HG02884 (cell line): Measurements from ENCODE around the gene ALKBH7.
"Not testable (repeated sequence)": the region's sequence is repeated elsewhere in the genome, so short reads cannot be mapped to it uniquely, and the experiment has no call there.

Experiments used
- ATAC-seq: cut with Tn5 transposase; IDR thresholded peaks from one replicate; pipeline ENCODE4 v1.9.1; 2021; ENCODE audit warnings: mild to moderate bottlenecking, moderate library complexity; ENCODE audit not compliant: unreplicated experiment

ALKBH7 gene

GRCh38 chr19:6396305-6396704 is 23.7 kb downstream of the ALKBH7 start:
- no peak for ATAC-seq

DNA sequence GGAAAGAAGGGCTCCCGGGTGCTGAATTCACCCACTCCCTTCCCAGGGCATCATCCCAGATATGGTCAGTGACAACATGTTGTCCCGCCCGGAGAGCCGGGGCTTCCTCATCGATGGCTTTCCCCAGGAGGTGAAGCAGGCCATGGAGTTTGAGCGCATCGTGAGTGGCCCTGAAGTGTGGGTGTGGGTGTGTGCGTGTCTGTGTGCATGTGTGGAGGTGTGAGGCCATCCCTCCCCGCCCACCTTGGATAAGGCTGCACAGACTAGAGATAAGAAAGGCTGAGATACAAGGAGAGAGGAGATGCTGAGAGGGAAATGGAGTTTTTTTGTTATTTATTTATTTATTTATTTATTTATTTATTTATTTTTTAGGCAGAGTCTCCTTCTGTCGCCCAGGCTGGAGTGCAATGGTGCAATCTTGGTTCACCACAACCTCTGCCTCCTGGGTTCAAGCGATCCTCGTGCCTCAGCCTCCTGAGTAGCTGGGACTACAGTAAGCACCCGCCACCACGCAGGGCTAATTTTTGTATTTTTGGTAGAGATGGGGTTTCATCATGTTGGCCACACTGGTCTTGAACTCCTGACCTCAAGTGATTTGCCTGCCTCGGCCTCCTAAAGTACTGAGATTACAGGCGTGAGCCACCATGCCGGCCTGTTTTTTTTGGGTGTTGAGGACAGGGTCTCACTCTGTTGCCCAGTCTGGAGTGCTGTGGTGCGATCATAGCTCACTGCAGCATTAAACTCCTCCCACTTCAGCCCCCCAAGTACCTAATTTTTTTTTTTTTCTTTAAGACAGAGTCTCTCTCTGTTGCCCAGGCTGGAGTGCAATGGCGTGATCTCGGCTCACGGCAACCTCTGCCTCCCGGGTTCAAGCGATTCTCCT is 27.7 kb downstream of the ALKBH7 start:
- not testable (repeated sequence) for ATAC-seq

DNA sequence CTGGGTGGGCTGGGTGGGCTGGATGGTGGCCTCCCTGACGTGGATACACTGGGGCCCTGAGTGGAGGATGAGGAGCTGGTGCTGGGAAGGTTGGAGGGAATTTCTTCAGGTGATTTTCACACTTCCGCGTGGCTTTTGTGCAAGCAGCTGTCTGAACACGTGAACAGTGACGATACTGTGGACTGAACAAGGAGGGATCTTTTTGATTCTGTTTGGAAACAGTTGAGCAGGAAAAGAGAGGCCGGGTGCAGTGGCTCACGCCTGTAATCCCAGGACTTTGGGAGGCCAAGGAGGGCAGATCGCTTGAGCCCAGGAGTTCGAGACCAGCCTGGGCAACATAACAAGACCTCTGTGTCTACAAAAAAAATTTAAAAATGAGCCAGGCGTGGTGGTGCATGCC is 29.5 kb downstream of the ALKBH7 start:
- ATAC-seq = no peak

GRCh38 chr19:6402837-6403608 is 30.4 kb downstream of the ALKBH7 start:
- ATAC-seq = no peak

GRCh38 chr19:6406401-6406800 is 33.8 kb downstream of the ALKBH7 start:
- ATAC-seq = no peak

GRCh38 chr19:6409346-6409745 is 36.8 kb downstream of the ALKBH7 start:
- no peak for ATAC-seq

DNA sequence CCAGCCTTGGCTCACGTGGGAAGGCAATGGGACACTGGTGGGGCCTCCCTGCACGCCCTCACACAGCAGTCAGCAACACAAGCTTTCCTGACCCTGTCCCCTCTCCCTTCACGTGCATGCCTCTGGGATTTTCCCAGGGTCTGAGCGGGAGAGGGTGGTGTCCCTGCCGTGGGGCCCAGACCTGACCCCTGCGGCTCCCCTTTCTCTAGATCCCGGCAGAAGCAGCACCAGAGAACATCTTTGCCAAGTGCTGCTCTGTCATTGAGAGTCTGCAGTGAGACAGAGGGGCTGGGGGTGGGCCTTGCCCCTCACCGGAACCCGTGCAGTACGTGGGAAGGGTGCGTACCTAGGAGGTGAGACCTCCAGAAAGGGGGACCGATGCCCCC is 39.5 kb downstream of the ALKBH7 start:
- no peak for ATAC-seq

GRCh38 chr19:6412447-6413091 is 40.0 kb downstream of the ALKBH7 start:
- no peak for ATAC-seq

DNA sequence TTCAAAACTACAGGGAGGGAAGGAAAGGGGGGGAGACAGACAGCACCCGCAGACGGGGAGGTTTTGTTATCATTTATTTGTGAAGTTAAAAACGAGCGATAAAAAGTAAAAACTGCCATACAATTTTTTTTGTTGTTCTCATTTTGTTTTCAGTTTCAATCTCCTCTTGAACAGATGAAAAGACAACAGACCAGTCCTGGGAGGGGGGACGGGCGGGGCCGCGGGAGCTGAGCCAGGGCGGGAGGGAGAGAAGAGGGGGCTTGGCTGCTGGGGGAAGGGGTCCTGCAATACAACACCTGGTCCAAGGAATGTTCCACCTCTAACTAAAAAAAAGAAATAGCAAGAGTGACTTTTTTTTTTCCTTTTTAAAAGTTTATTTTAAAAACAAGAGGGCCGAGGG is 40.7 kb downstream of the ALKBH7 start:
- no peak for ATAC-seq

GRCh38 chr19:6413721-6414643 is 41.4 kb downstream of the ALKBH7 start:
- ATAC-seq = no peak

GRCh38 chr19:6414793-6415590 is 42.4 kb downstream of the ALKBH7 start:
- no peak for ATAC-seq

GRCh38 chr19:6415591-6416190 is 43.1 kb downstream of the ALKBH7 start:
- ATAC-seq = no peak

- no peak for ATAC-seq
Observed at GRCh38 chr19:6416658-6417405, 44.2 kb downstream of the ALKBH7 start.

DNA sequence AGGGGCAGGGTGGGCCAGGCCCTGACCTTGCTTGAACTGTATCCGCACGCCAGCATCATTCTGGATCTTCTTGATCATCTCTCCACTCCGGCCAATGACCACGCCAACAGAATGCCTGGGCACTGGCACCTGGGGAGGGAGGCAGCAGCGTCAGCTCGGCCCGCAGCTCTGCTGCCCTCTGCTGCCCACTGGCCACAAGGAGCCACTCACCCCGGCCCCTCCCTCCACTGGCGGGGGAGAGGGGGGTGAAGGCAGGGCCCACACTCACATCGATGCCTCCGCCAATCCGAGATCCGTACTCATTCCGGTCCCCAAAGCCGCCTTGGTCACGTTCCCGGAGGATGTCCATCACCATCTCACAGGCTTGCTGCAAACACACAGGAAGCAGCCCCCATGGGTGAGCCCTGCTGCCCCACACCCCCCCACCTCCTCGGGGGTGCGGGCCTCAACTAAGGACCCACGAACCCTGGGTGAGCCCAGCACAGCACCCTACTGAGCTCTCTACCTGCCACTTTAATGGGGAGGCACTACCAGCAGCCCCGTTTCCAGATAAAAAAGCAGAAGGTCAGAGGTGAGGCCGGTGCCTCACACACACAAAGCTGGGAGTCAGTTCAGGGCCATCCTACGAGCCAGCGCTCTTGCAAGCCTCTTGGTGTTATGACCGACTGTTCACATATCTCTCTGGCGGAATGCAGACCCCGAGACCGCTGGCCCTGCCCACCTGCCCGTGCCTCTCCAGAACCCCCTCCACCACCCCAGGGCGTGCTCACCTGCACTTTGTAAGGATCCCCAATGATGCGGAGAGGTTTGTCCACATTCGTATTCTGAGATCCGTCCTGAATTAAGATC is 45.3 kb downstream of the ALKBH7 start:
- no peak for ATAC-seq

DNA sequence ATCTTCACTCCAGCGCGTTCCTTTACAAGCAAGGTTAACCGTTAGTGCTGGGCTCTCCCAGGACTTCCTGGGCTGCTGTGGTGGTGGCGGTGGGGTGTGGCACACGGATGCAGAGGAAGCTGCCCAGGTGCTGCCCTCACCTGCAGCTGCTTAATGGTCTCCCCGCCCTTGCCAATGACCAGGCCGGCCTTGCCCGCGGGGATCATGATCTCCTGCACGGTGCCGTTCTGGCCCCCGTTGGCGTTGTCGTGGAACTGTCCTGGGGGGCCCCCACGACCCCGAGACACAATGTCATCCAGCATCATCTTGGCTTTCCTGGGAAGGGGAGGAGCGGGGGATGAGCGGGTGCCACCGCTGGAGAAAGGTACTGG is 46.0 kb downstream of the ALKBH7 start:
- ATAC-seq = no peak

DNA sequence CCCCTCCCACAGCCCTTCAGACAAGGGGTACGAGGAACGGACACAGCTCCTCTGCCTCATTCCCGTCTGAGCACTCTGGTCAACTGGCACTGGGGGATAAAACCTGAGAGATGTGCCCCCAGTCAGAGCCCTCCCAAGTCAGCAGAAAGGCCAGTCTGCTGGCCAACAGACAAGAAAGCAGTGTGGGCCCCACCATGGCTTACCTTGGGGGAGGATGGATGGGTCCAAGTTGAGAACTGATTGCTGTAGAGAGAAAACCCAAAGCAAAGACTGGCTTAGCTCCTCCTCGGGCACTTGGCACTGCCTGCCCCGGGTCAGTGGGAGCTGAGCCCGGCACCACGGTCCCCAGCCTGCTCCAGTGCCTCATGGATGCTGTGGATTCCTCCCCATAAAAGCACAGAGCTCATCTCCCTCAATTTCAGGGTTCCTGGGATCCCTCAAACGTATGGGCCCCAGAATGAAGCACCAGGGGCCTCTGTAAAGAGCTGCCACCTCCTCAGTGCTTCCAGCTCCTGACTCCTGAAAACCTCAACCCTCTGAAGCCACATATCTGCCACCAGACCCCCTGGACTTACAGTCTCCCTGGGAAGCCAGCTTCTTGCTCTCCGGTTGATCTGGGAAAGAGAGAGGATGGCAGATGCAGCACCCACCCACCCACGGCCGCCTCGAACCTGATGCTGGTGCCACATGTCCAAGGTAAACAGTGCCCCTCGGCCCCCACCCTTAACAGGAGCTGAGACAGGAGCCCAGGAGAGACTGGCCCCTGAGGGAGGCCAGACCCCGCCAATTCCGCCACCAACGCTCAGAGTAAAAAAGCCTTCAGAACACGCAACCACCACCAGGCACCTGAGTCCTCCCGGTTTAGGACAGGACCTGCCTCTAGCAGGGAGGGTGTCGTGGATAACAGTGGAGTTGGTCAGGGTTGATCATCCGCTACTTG is 48.8 kb downstream of the ALKBH7 start:
- no peak for ATAC-seq
